Tibial nerve (tissue), 4 donors: ENCODE measurements around the gene UBE2C. TPM values are rescaled to one million over a fixed set of nuclear protein-coding genes. Genes with fewer than 3 reads are reported as not detected.

Source experiments
- DNase-seq, 2 donors: peaks; one replicate each; pipeline ENCODE4 v3.0.0-alpha.2; 2019; ENCODE audit warnings: low spot score in 2 of 2
- H3K27ac ChIP-seq, 4 donors: fragments of 200-600 bp; sonication (generic) in 3 of 4; one replicate each; pipeline ENCODE4 v1.5.1; 2017 to 2019; ENCODE audit warnings: mild to moderate bottlenecking in 1 of 4
- H3K27me3 ChIP-seq, 2 donors: fragments of 200-600 bp; sonication (generic) in 1 of 2; one replicate each; pipeline versions ENCODE4 v1.5.1 to v1.6.0; 2017 to 2019
- H3K36me3 ChIP-seq, 3 donors: fragments of 200-600 bp; sonication (generic); one replicate each; pipeline ENCODE4 v1.5.1; 2018 to 2019
- H3K4me1 ChIP-seq, 4 donors: fragments of 200-600 bp; sonication (generic) in 3 of 4; one replicate each; pipeline ENCODE4 v1.5.1; 2017 to 2019
- H3K4me3 ChIP-seq, 4 donors: fragments of 200-600 bp; sonication (generic) in 3 of 4; one replicate each; pipeline ENCODE4 v1.5.1; 2017 to 2019; ENCODE audit warnings: mild to moderate bottlenecking in 1 of 4, moderate library complexity in 1 of 4
- H3K9me3 ChIP-seq, 4 donors: fragments of 200-600 bp; sonication (generic) in 3 of 4; one replicate each; pipeline ENCODE4 v1.5.1; 2017 to 2019
- EP300 ChIP-seq, 2 donors: sonication (generic); formaldehyde crosslinking; IDR thresholded peaks; one replicate each; pipeline ENCODE4 v1.6.1; 2017; ENCODE audit warnings: antibody characterized with exemption in 2 of 2, mild to moderate bottlenecking in 1 of 2
- POLR2A ChIP-seq, 2 donors: fragments of 450-650 bp; IDR thresholded peaks; one replicate each; pipeline ENCODE4 v1.6.1; 2017; ENCODE audit warnings: antibody characterized with exemption in 2 of 2, mild to moderate bottlenecking in 2 of 2, moderate library complexity in 2 of 2
- WGBS, 2 donors: methylation state at CpG; one replicate each; pipeline ENCODE4 v1.1.5; 2018; 5-methylcytosine and 5-hydroxymethylcytosine counted together
- small RNA-seq: library from RNA; depleted of rRNA; stranded (forward); fragments of <200 nt; gene quantifications from one replicate; pipeline ENCODE3, GENCODE V24; 2016
- total RNA-seq, 4 donors: library from RNA; depleted of rRNA; stranded (reverse); fragments of >200 nt; gene quantifications; one replicate each; pipeline ENCODE4 v1.1.0, GENCODE V29; 2016
- TF ChIP-seq, protein P1 (sequence below), 5 experiments: fragments of 200-600 bp in 3 of 5; fragments of 450-650 bp in 2 of 5; sonication (generic) in 3 of 5; IDR thresholded peaks; one replicate each; pipeline ENCODE4 v1.5.1; 2016 to 2019; ENCODE audit warnings: antibody characterized with exemption in 5 of 5, mild to moderate bottlenecking in 3 of 5, moderate library complexity in 2 of 5

UBE2C gene
- total RNA-seq, 4 donors from 2014 or later = 0.78 to 6.9 (median 1.5) TPM; not detected in 1

DNA sequence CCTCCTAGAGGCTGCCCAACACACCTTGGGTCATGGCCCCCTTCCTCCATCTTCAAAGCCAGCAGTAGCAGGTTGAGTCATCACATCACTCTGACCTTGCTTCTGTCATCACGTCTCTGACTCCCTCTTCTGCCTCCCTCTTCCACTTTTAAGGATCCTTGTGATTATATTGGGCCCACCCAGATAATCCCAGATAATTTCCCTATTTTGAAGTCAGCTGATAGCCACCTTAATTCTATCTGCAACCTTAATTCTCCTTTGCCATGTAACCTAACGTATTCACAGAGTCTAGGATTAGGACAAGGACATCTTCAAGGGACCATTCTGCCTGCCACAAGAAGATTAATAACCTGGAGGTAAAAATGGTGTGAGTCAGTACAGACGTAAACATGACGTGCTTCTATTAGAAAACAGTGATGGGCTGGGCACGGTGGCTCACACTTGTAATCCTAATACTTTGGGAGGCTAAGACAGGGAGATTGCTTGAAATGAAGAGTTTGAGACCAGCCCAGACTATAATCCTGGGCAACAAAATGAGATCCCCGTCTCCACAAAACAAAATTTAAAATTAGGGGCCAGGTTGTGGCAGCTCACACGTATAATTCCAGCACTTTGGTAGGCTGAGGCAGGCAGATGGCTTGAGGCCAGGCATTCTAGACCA lies 48.2 kb downstream of the UBE2C start:
- Histone ChIP-seq H3K4me1 (peaks cover 0 to 27% (median 15%) of the 10 kb centered on the region in 4 donors), H3K9me3 (no peaks in the 10 kb centered on the region), H3K27me3 (no peaks in the 10 kb centered on the region), H3K36me3 (peaks cover 0 to 4% (median 0%) of the 10 kb centered on the region in 3 donors), H3K27ac (no peak overlapping the region), H3K4me3 (no peak overlapping the region)
- no peak for DNase-seq
- 59 to 60% methylated on average over 7 of the region's 7 CpGs for WGBS, 2 donors
- TF ChIP-seq, protein P1, sequence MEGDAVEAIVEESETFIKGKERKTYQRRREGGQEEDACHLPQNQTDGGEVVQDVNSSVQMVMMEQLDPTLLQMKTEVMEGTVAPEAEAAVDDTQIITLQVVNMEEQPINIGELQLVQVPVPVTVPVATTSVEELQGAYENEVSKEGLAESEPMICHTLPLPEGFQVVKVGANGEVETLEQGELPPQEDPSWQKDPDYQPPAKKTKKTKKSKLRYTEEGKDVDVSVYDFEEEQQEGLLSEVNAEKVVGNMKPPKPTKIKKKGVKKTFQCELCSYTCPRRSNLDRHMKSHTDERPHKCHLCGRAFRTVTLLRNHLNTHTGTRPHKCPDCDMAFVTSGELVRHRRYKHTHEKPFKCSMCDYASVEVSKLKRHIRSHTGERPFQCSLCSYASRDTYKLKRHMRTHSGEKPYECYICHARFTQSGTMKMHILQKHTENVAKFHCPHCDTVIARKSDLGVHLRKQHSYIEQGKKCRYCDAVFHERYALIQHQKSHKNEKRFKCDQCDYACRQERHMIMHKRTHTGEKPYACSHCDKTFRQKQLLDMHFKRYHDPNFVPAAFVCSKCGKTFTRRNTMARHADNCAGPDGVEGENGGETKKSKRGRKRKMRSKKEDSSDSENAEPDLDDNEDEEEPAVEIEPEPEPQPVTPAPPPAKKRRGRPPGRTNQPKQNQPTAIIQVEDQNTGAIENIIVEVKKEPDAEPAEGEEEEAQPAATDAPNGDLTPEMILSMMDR (IDR thresholded peaks at IDR 0.05) = no peak
- TF ChIP-seq POLR2A (IDR thresholded peaks at IDR 0.05) (no peak), EP300 (IDR thresholded peaks at IDR 0.05) (no peak)

- DNase-seq = no peak
- peaks cover 0 to 4% (median 0%) of the 10 kb centered on the region in 3 donors for H3K36me3 ChIP-seq
- WGBS, 2 donors = 81 to 84% methylated on average over 7 of the region's 7 CpGs
- TF ChIP-seq EP300 (IDR thresholded peaks at IDR 0.05) (no peak), POLR2A (IDR thresholded peaks at IDR 0.05) (no peak)
- TF ChIP-seq, protein P1 (IDR thresholded peaks at IDR 0.05) = no peak
- no peaks in the 10 kb centered on the region for H3K27me3 ChIP-seq
- H3K4me3 ChIP-seq = no peak overlapping the region
- peaks cover 0 to 20% (median 8%) of the 10 kb centered on the region in 4 donors for H3K4me1 ChIP-seq
- no peak overlapping the region for H3K27ac ChIP-seq
- no peaks in the 10 kb centered on the region for H3K9me3 ChIP-seq
Measured at GRCh38 chr20:45861221-45862075, 49.0 kb downstream of the UBE2C start.

DNA sequence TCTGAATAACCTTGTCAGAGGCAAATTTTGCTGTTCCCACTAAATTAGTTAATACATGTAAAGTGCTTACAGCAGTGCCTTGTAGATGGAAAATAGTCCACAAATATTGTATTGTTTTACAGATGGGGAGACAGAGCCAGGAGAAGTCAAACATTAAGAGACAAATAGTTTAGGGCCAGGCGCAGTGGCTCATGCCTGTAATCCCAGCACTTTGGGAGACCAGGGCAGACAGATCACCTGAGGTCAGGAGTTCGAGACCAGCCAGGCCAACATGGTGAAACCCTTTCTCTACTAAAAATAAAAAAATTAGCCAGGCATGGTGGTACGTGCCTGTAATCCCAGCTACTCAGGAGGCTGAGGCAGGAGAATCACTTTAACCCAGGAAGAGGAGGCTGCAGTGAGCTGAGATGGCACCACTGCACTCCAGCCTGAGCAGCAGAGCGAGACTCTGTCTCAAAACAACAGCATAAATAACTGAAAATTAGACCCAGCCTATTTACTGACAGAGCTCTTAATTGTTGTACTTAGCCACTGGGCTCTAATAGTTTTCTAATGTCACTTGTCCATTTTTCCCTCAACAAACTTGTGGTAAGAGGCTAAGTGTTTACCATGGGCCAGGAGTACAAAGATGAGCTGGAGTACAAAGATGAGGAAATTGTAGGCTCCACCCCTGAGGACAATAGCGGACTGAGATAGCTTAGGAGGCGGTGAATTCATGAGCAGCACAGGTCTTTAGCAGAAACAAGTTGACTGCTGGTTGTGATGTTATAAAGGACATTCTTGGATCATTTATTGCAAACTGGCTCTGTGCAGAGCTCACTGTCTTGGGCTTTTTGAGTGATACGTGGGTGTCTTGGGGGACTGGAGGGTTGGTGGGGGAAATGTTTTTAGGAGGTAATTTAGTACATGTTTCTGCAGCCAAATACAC lies 51.4 kb downstream of the UBE2C start:
- peaks cover 0 to 4% (median 0%) of the 10 kb centered on the region in 3 donors for H3K36me3 ChIP-seq
- no peaks in the 10 kb centered on the region for H3K27me3 ChIP-seq
- TF ChIP-seq POLR2A (IDR thresholded peaks at IDR 0.05) (no peak), EP300 (IDR thresholded peaks at IDR 0.05) (no peak)
- TF ChIP-seq, protein P1 (IDR thresholded peaks at IDR 0.05) = no peak
- no peak for DNase-seq
- H3K4me1 ChIP-seq = peaks cover 0 to 6% (median 0%) of the 10 kb centered on the region in 4 donors
- H3K9me3 ChIP-seq = no peaks in the 10 kb centered on the region
- 80 to 85% methylated on average over 7 of the region's 7 CpGs for WGBS, 2 donors
- H3K4me3 ChIP-seq = no peak overlapping the region
- no peak overlapping the region for H3K27ac ChIP-seq

GRCh38 chr20:45866454-45866853 lies 54.0 kb downstream of the UBE2C start:
- Histone ChIP-seq H3K9me3 (no peaks in the 10 kb centered on the region), H3K4me3 (no peak overlapping the region), H3K4me1 (no peaks in the 10 kb centered on the region), H3K27ac (no peak overlapping the region), H3K36me3 (peaks cover 0 to 4% (median 0%) of the 10 kb centered on the region in 3 donors), H3K27me3 (no peaks in the 10 kb centered on the region)
- WGBS, 2 donors = 94 to 95% methylated on average over 5 of the region's 5 CpGs
- TF ChIP-seq POLR2A (IDR thresholded peaks at IDR 0.05) = no peak
- no peak for DNase-seq

Small RNA genes lying within 50 kb of the gene (small RNA-seq; reads per million reads assigned to genes)
- gene RNU6ATAC38P = not detected

Other genes with a start within 250 kb of the UBE2C start
- not detected for gene WFDC8, start 233.4 kb upstream of the UBE2C start, total RNA-seq
- not detected for gene WFDC10A, start 182.9 kb upstream of the UBE2C start, total RNA-seq
- gene WFDC9, start 181.4 kb upstream of the UBE2C start, total RNA-seq = not detected
- gene WFDC11, start 142.4 kb upstream of the UBE2C start, total RNA-seq = not detected
- not detected for gene WFDC13, start 110.6 kb upstream of the UBE2C start, total RNA-seq
- under 1 TPM in 1 of 4 donors, not detected in 3; 0.84 TPM for gene WFDC10B, start 107.6 kb upstream of the UBE2C start, total RNA-seq
- not detected for gene SPINT4, start 90.3 kb upstream of the UBE2C start, total RNA-seq
- 1 to 10 TPM in 1 of 4 donors, not detected in 3; 2.4 TPM for gene WFDC3, start 20.8 kb upstream of the UBE2C start, total RNA-seq
- 10 to 100 TPM; 17.4 to 33.6 (median 27.2) TPM for gene DNTTIP1, start 20.7 kb upstream of the UBE2C start, total RNA-seq
- gene TNNC2, start 14.7 kb downstream of the UBE2C start, total RNA-seq = 10 to 100 TPM in 1 of 4 donors, 1 to 10 TPM in 2, not detected in 1; 2.3 to 12.0 (median 6.5) TPM
- gene SNX21, start 21.2 kb downstream of the UBE2C start, total RNA-seq = 100 to 1,000 TPM; 177 to 389 (median 240) TPM
- 10 to 100 TPM; 44.4 to 58.4 (median 52.5) TPM for gene ACOT8, start 44.7 kb downstream of the UBE2C start, total RNA-seq
- gene ZSWIM3, start 45.0 kb downstream of the UBE2C start, total RNA-seq = 1 to 10 TPM; 3.1 to 6.3 (median 4.8) TPM
- 1 to 10 TPM; 4.5 to 8.2 (median 6.0) TPM for gene ZSWIM1, start 68.6 kb downstream of the UBE2C start, total RNA-seq
- gene SPATA25, start 75.0 kb downstream of the UBE2C start, total RNA-seq = 10 to 100 TPM in 1 of 4 donors, 1 to 10 TPM in 3; 2.6 to 18.3 (median 7.9) TPM
- 10 to 100 TPM in 3 of 4 donors, 1 to 10 TPM in 1; 7.7 to 42.9 (median 15.6) TPM for gene NEURL2, start 78.6 kb downstream of the UBE2C start, total RNA-seq
- 10 to 100 TPM; 50.4 to 87.3 (median 71.7) TPM for gene CTSA, start 78.7 kb downstream of the UBE2C start, total RNA-seq
- gene PLTP, start 99.5 kb downstream of the UBE2C start, total RNA-seq = 100 to 1,000 TPM in 3 of 4 donors, 10 to 100 TPM in 1; 74.7 to 713 (median 134) TPM
- 10 to 100 TPM; 52.2 to 59.0 (median 53.0) TPM for gene PCIF1, start 122.0 kb downstream of the UBE2C start, total RNA-seq
- gene ZNF335, start 159.6 kb downstream of the UBE2C start, total RNA-seq = 10 to 100 TPM; 24.3 to 42.3 (median 28.6) TPM
- under 1 TPM in 3 of 4 donors, not detected in 1; 0.22 to 0.98 (median 0.60) TPM for gene MMP9, start 196.3 kb downstream of the UBE2C start, total RNA-seq
- 1 to 10 TPM in 1 of 4 donors, not detected in 3; 5.2 TPM for gene SLC12A5, start 216.6 kb downstream of the UBE2C start, total RNA-seq